Keratinocyte (primary cell): Measurements from ENCODE around the gene OVOL1.

Experiments
- CTCF ChIP-seq, 3 experiments: IDR thresholded peaks in 1 of 3; conservative IDR thresholded peaks in 1 of 3; optimal IDR thresholded peaks in 1 of 3; 2 replicates in 2 of 3; 3 replicates in 1 of 3; pipeline versions ENCODE3 to v1.5.1; 2011; ENCODE audit warnings: low read length in 3 of 3, mild to moderate bottlenecking in 3 of 3, moderate library complexity in 2 of 3, control low read depth in 1 of 3, inconsistent platforms in 1 of 3; ENCODE audit not compliant: insufficient read depth in 2 of 3; ENCODE audit errors: extremely low read depth in 1 of 3
- EZH2 ChIP-seq: IDR thresholded peaks from one replicate; pipeline ENCODE4 v1.6.1; 2012; ENCODE audit warnings: inconsistent platforms, mild to moderate bottlenecking, low read length, moderate library complexity

- TF ChIP-seq CTCF (optimal IDR thresholded peaks at IDR 0.05 in 1 of 3, IDR thresholded peaks at IDR 0.05 in 1 of 3, conservative IDR thresholded peaks at IDR 0.05 in 1 of 3; ENCODE audit: extremely low read depth in 1 of 3, insufficient read depth in 2 of 3, low read length in 3 of 3), result peak; percentile 23 to 61 (median 42)
- TF ChIP-seq EZH2, result no peak
These were observed 42.7 kb upstream of the OVOL1 start for GRCh38 chr11:65744026-65744698.
